Embryonic facial prominence (tissue), 1 donor: ENCODE results near the gene OSM.
"Not testable (repeated sequence)": the region's sequence is repeated elsewhere in the genome, so short reads cannot be mapped to it uniquely, and the experiment has no call there.

ENCODE experiments used
- DNase-seq: peaks from one replicate; pipeline ENCODE4 v3.0.0-alpha.2; 2016; ENCODE audit errors: extremely low spot score

The OSM gene

GRCh38 chr22:30244641-30245040 lies 22.0 kb downstream of the OSM start:
- DNase-seq = no peak

GRCh38 chr22:30244066-30244465 lies 22.6 kb downstream of the OSM start:
- no peak for DNase-seq

GRCh38 chr22:30243661-30244060 lies 23.0 kb downstream of the OSM start:
- no peak for DNase-seq

GRCh38 chr22:30241576-30242371 lies 24.9 kb downstream of the OSM start:
- no peak for DNase-seq

GRCh38 chr22:30240541-30241417 lies 25.9 kb downstream of the OSM start:
- DNase-seq = no peak

GRCh38 chr22:30239488-30240405 lies 26.9 kb downstream of the OSM start:
- DNase-seq = no peak

- no peak for DNase-seq
These were observed 27.8 kb downstream of the OSM start for GRCh38 chr22:30238661-30239487.

- DNase-seq = no peak
These were observed 28.5 kb downstream of the OSM start for GRCh38 chr22:30238136-30238535.

- DNase-seq = no peak
These were observed 29.8 kb downstream of the OSM start for GRCh38 chr22:30236875-30237274.

- no peak for DNase-seq
These were observed 30.9 kb downstream of the OSM start for GRCh38 chr22:30235687-30236170.

GRCh38 chr22:30234786-30235470 lies 31.7 kb downstream of the OSM start:
- DNase-seq = no peak

- not testable (repeated sequence) for DNase-seq
These were observed 32.3 kb downstream of the OSM start for GRCh38 chr22:30234325-30234724.

- DNase-seq = no peak
These were observed 33.1 kb downstream of the OSM start for GRCh38 chr22:30233582-30233981.

GRCh38 chr22:30232716-30233218 lies 33.9 kb downstream of the OSM start:
- DNase-seq = no peak

- DNase-seq = no peak
These were observed 35.7 kb downstream of the OSM start for GRCh38 chr22:30230787-30231461.

- DNase-seq = no peak
These were observed 36.3 kb downstream of the OSM start for GRCh38 chr22:30230330-30230729.

GRCh38 chr22:30228509-30229359 lies 37.9 kb downstream of the OSM start:
- no peak for DNase-seq

- DNase-seq = no peak
These were observed 39.0 kb downstream of the OSM start for GRCh38 chr22:30227438-30228228.
